GM10248 (cell line): Measurements from ENCODE around the gene TPRA1.

Experiments
- CTCF ChIA-PET: fragments of 300-600 bp; sonication (Branson Sonifier 250); formaldehyde crosslinking; extraction: SDS; loops from one replicate; lab custom pipeline; 2021; ENCODE audit warnings: antibody characterized with exemption; lab: Yijun Ruan, JAX
- POLR2A ChIA-PET: fragments of 350-650 bp; sonication (Branson Sonifier 250); formaldehyde crosslinking; extraction: SDS; loops from one replicate; lab custom pipeline; 2020; ENCODE audit warnings: antibody characterized with exemption; lab: Yijun Ruan, JAX
- DNase-seq: peaks from one replicate; pipeline ENCODE4 v3.0.0; 2012; ENCODE audit errors: extremely low spot score
- CTCF ChIP-seq: IDR thresholded peaks from 2 replicates; pipeline ENCODE4 v1.5.1; 2012; ENCODE audit warnings: mild to moderate bottlenecking, low read depth; ENCODE audit errors: extremely low read depth, missing control alignments, control extremely low read depth

Gene TPRA1

GRCh38 chr3:127544192-127544802, 46.2 kb downstream of the TPRA1 start:
- peak; percentile 90 for DNase-seq
- TF ChIP-seq CTCF: peak; percentile 88
- CTCF ChIA-PET: interaction anchor here (0.6 to 6.3 kb wide), 31 partner anchors 9 to 1085 kb away, joined by 3 to 42 read pairs (median 3); no protein-coding TSS in a partner anchor
- POLR2A ChIA-PET: no interaction called here

- no peak for TF ChIP-seq CTCF
- CTCF ChIA-PET: interaction anchor here (0.8 to 6.3 kb wide), 18 partner anchors 8 to 1084 kb away, joined by 3 to 42 read pairs (median 4); no protein-coding TSS in a partner anchor
- DNase-seq: no peak
- POLR2A ChIA-PET: no interaction called here
Measured at GRCh38 chr3:127543441-127543840, 47.1 kb downstream of the TPRA1 start.

- CTCF ChIA-PET: interaction anchor here (1.3 kb wide), 1 partner anchor 89 kb away, joined by 4 read pairs; no protein-coding TSS in a partner anchor
- POLR2A ChIA-PET: no interaction called here
- TF ChIP-seq CTCF: no peak
- DNase-seq: no peak
Measured at GRCh38 chr3:127542441-127542952, 48.0 kb downstream of the TPRA1 start.

- POLR2A ChIA-PET: no interaction called here
Measured at GRCh38 chr3:127541320-127541719, 49.2 kb downstream of the TPRA1 start.

GRCh38 chr3:127539366-127540060, 51.0 kb downstream of the TPRA1 start:
- DNase-seq: no peak
- ChIA-PET CTCF (interaction anchor here (1.1 kb wide), 1 partner anchor 8 kb away, joined by 4 read pairs; no protein-coding TSS in a partner anchor), POLR2A (no interaction called here)
- no peak for TF ChIP-seq CTCF

More at GRCh38 chr3:127541320-127541719, 49.2 kb downstream of the TPRA1 start:
- CTCF ChIA-PET: interaction anchor here (1.1 to 1.2 kb wide), 2 partner anchors 790 to 863 kb away, joined by 3 read pairs; no protein-coding TSS in a partner anchor
- TF ChIP-seq CTCF: no peak
- DNase-seq: no peak

- CTCF ChIA-PET: interaction anchor here (1.0 to 1.3 kb wide), 3 partner anchors 9 to 18 kb away, joined by 4 read pairs; no protein-coding TSS in a partner anchor
- no peak for TF ChIP-seq CTCF
- POLR2A ChIA-PET: no interaction called here
- no peak for DNase-seq
Measured at GRCh38 chr3:127538569-127538968, 52.0 kb downstream of the TPRA1 start.
